ENCODE results near the gene BAIAP2.

Gene BAIAP2

DNA sequence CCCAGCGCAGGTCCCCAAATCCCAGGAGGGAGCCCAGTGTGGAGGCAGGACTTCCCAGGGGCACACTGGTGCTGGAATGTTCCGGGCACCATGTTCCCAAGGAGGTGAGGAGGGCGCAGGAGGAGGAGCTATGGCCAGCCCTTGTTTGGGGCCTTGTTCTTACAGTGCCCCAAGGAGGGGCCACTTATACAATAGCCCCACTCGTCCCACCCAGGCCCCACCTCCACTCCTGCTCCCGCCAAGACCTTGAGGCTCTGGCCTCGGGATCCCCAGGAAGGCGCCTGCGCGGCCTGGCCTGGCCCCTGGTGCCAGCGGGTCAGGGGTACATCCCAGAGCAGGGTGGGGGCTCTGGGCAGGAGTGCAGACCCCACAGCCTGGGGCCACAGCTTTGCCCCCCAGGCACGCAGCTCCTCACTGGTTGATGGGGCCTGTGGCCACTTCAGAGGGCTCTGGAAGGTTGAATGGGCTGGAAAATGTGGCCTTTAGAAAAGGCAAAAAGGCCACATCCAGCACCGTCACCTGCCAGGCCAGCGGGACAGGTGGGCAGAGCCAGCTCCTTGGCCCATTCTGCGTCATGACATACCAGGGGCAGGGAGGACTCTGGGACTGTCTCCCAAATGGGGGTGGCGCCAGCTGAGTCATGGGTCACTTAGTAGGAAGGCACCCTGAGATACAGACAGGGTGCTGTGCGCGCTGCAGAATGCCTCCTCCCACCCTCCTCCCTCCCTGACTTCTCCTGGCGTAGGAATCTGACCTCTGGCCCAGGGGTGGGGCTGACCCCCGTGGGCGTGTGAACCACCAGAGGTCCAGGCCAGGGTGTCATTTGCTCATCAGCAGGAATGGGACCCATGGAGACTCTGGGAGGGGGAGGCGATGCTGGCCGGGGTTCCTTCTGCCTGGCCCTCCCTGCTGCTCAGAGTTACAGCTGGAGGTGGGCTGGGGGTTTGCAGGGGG, 98.1 kb downstream of the BAIAP2 start:
- no peaks in the 10 kb centered on the region for H3K4me1 ChIP-seq (ENCODE audit: control insufficient read depth, insufficient read depth, low read length)
- no peak overlapping the region for H3K4me3 ChIP-seq (ENCODE audit: low read length)
- no peaks in the 10 kb centered on the region for H3K27me3 ChIP-seq (ENCODE audit: control insufficient read depth, insufficient read depth, low read length)
- H3K9ac ChIP-seq (ENCODE audit: low read length): no peak overlapping the region
- H3K27ac ChIP-seq (ENCODE audit: low read depth, low read length): no peak overlapping the region
- no peaks in the 10 kb centered on the region for H3K36me3 ChIP-seq (ENCODE audit: control insufficient read depth, insufficient read depth, low read length)

DNA sequence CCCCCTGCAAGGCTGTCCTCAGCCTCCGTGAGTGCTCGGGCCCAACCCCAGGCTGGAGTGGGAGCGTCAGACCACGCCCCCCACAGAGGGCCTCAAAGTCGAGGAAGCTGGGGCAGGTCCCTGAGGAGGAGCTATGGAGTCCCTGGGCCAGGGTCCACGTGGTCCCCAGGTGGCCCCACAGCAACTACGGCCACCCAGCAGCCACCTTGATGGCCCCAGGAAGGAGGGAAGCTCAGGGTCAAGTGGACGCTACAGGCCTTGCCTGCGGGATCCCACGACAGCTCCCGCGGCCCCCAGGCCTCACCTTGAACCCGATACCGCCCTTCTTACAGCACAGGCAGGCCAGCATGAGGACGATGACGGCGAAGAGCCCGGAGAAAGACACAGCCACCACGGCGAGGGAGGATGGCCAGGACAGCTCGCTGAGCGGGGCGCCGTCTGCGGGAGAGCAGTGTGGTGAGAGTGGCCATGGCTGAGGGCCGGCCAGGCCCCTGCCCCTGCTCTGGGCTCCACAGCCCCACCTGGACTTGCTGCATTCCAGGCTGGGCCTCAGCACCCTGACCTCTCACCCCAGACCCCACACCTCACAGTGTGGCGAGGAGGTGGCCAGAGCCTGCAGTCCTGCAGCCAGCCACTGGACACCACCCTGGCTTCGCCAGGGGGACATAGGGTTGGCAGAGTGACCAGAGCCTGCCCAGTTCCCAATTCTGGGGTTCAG, 99.3 kb downstream of the BAIAP2 start:
- Histone ChIP-seq H3K27ac (ENCODE audit: low read depth, low read length) (no peak overlapping the region), H3K36me3 (ENCODE audit: control insufficient read depth, insufficient read depth, low read length) (no peaks in the 10 kb centered on the region), H3K27me3 (ENCODE audit: control insufficient read depth, insufficient read depth, low read length) (no peaks in the 10 kb centered on the region), H3K4me3 (ENCODE audit: low read length) (no peak overlapping the region), H3K9ac (ENCODE audit: low read length) (no peak overlapping the region), H3K4me1 (ENCODE audit: control insufficient read depth, insufficient read depth, low read length) (no peaks in the 10 kb centered on the region)

DNA sequence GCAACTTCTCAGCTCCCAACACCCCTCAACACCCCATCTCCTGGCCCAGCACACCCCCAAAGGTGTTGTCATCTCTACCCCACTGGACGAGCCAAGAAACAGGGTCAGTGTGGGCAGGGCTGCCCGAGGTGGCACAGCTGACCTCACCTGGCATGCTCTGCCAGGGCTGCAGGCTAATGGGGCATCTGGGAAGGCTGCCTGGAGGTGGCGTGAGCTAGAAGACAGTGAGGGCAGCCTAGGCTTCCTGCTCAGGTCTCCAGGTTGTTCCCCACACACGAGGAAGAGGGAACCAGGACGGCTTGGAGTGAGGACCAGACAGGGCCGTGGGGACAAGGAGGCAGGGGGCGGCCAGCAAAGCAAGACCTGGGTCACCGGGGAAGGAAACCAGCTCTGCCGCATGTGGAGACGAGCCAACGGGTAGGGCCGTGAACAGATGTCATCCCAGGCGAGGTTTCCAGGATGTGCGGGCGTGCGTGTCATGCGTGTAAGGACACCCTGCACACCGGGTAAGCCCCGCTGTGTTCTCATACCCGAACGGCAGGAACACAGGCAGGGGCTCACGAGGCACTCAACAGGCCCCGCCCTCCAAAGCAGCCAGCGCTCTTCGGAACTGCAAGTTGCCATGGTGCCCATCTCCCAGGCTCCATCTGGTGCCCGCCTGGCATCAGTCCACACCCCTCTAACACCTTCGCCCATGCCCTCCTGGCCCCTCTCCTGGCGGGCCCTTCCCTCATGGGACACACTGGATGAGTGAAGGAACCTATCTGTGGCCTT, 100.7 kb downstream of the BAIAP2 start:
- Histone ChIP-seq H3K9ac (ENCODE audit: low read length) (no peak overlapping the region), H3K27ac (ENCODE audit: low read depth, low read length) (no peak overlapping the region), H3K27me3 (ENCODE audit: control insufficient read depth, insufficient read depth, low read length) (no peaks in the 10 kb centered on the region), H3K4me3 (ENCODE audit: low read length) (no peak overlapping the region), H3K4me1 (ENCODE audit: control insufficient read depth, insufficient read depth, low read length) (no peaks in the 10 kb centered on the region), H3K36me3 (ENCODE audit: control insufficient read depth, insufficient read depth, low read length) (no peaks in the 10 kb centered on the region)

DNA sequence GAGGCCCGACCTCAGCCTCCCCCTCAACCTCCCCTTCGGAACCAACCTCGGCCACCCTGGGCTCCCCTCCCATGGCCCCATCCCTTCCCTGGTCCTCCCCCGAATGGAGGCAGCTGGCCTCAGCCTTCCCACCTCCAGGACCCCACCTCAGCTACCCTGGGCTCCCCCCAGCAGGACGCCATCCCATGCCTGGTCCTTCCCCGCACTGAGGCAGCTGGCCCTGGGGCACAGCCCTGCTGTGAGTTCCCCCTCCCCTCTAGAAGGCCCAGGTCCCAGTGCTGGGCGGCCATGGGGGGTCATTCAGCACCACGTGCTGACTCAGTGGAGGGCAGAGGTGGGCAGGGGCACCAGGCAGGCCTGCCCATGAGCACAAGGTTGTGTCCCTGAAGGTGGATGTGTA, 101.4 kb downstream of the BAIAP2 start:
- no peak overlapping the region for H3K9ac ChIP-seq (ENCODE audit: low read length)
- no peaks in the 10 kb centered on the region for H3K36me3 ChIP-seq (ENCODE audit: control insufficient read depth, insufficient read depth, low read length)
- no peak overlapping the region for H3K4me3 ChIP-seq (ENCODE audit: low read length)
- no peak overlapping the region for H3K27ac ChIP-seq (ENCODE audit: low read depth, low read length)
- H3K27me3 ChIP-seq (ENCODE audit: control insufficient read depth, insufficient read depth, low read length): no peaks in the 10 kb centered on the region
- no peaks in the 10 kb centered on the region for H3K4me1 ChIP-seq (ENCODE audit: control insufficient read depth, insufficient read depth, low read length)

DNA sequence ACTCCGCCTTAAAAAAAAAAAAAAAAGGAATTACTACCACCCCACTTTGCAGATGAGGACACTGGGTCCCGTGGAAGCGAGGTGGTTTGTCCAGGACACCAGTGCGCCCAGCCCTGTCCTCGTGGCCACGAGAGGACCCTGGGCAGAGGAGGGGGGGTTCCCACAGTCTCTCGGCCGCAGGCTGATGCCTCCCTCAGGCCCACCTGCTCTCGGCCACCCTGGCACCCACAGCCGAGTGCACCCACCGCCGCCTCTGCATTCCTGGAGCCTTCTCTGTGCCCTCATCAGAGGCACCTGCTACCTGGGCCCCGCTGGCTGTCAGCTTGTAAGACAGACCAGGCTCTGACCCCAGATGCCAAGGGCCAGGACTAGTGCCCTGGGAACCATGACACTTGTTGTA, 102.3 kb downstream of the BAIAP2 start:
- H3K9ac ChIP-seq (ENCODE audit: low read length): no peak overlapping the region
- no peaks in the 10 kb centered on the region for H3K36me3 ChIP-seq (ENCODE audit: control insufficient read depth, insufficient read depth, low read length)
- H3K4me1 ChIP-seq (ENCODE audit: control insufficient read depth, insufficient read depth, low read length): no peaks in the 10 kb centered on the region
- no peaks in the 10 kb centered on the region for H3K27me3 ChIP-seq (ENCODE audit: control insufficient read depth, insufficient read depth, low read length)
- no peak overlapping the region for H3K27ac ChIP-seq (ENCODE audit: low read depth, low read length)
- H3K4me3 ChIP-seq (ENCODE audit: low read length): no peak overlapping the region

DNA sequence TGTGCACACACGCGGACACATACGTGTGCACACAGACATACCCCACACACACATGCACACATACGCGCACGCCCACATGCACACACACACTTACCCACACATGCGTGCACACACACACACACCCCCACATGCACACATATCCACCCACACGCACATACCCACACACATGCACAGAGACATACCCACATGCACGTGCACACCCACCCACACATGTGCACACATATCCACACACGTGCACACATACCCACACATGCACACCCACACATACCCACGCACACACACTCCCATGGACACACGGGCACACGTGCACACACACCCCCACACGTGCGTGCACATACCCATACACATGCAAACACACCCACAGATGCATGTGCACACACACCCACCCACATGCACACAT, 103.1 kb downstream of the BAIAP2 start:
- Histone ChIP-seq H3K9ac (ENCODE audit: low read length) (no peak overlapping the region), H3K36me3 (ENCODE audit: control insufficient read depth, insufficient read depth, low read length) (no peaks in the 10 kb centered on the region), H3K27ac (ENCODE audit: low read depth, low read length) (no peak overlapping the region), H3K27me3 (ENCODE audit: control insufficient read depth, insufficient read depth, low read length) (no peaks in the 10 kb centered on the region), H3K4me3 (ENCODE audit: low read length) (no peak overlapping the region), H3K4me1 (ENCODE audit: control insufficient read depth, insufficient read depth, low read length) (no peaks in the 10 kb centered on the region)

DNA sequence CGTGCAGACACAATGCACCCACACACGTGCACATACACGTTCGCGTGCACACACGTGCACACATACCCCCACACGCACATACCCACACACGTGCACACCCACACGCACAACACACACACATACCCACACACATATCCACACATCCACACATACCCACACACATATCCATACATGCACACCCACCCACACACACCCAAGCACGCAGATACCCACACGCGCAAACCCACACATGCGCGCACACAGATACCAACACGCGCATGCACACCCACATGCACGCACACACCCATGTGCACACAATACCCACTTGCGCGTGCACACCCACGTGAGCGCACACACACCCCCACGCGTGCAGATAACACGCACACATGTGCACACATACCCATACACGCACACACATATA, 103.5 kb downstream of the BAIAP2 start:
- Histone ChIP-seq H3K4me1 (ENCODE audit: control insufficient read depth, insufficient read depth, low read length) (no peaks in the 10 kb centered on the region), H3K27ac (ENCODE audit: low read depth, low read length) (no peak overlapping the region), H3K9ac (ENCODE audit: low read length) (no peak overlapping the region), H3K27me3 (ENCODE audit: control insufficient read depth, insufficient read depth, low read length) (no peaks in the 10 kb centered on the region), H3K4me3 (ENCODE audit: low read length) (no peak overlapping the region), H3K36me3 (ENCODE audit: control insufficient read depth, insufficient read depth, low read length) (no peaks in the 10 kb centered on the region)

DNA sequence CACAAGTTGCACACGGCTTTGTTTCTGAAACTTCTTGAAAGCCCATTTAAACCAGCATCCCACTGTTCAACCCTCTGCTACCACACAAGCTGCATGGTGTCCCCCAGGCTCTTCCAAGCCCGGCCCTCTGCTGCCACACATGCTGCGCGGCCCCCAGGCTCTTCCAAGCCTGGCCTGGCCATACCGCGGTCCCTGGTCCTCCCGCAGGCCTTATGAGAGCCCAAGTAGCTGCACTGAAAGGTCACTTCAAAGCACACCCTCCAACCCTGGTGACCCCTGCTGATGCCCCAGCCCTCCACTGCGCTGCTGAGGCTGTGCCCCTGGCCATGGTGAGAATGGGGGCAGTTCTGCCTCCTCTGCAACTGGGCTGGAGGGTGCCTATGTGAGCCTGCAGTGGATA, 104.5 kb downstream of the BAIAP2 start:
- Histone ChIP-seq H3K36me3 (ENCODE audit: control insufficient read depth, insufficient read depth, low read length) (no peaks in the 10 kb centered on the region), H3K27ac (ENCODE audit: low read depth, low read length) (no peak overlapping the region), H3K9ac (ENCODE audit: low read length) (no peak overlapping the region), H3K27me3 (ENCODE audit: control insufficient read depth, insufficient read depth, low read length) (no peaks in the 10 kb centered on the region), H3K4me3 (ENCODE audit: low read length) (no peak overlapping the region), H3K4me1 (ENCODE audit: control insufficient read depth, insufficient read depth, low read length) (no peaks in the 10 kb centered on the region)

DNA sequence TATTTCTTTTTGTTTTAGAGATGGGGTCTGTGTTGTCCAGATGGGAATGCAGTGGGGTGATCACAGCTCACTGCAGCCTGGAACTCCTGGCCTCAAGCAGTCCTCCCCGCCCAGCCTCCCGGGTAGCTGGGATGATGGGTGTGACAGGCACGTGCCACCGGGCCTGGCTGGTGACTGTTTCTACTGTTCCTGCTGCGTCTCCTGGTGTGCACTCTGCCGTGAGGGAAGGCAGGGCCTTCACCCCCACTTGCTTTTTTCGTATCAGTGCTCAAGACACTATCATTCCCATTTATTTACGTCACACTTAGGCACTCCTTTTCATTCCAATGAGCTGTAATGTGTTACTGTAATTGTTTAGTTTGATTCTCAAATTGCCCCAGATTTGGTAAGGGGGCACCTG, 105.1 kb downstream of the BAIAP2 start:
- no peak overlapping the region for H3K9ac ChIP-seq (ENCODE audit: low read length)
- no peak overlapping the region for H3K4me3 ChIP-seq (ENCODE audit: low read length)
- no peak overlapping the region for H3K27ac ChIP-seq (ENCODE audit: low read depth, low read length)
- no peaks in the 10 kb centered on the region for H3K4me1 ChIP-seq (ENCODE audit: control insufficient read depth, insufficient read depth, low read length)
- H3K36me3 ChIP-seq (ENCODE audit: control insufficient read depth, insufficient read depth, low read length): no peaks in the 10 kb centered on the region
- no peaks in the 10 kb centered on the region for H3K27me3 ChIP-seq (ENCODE audit: control insufficient read depth, insufficient read depth, low read length)

DNA sequence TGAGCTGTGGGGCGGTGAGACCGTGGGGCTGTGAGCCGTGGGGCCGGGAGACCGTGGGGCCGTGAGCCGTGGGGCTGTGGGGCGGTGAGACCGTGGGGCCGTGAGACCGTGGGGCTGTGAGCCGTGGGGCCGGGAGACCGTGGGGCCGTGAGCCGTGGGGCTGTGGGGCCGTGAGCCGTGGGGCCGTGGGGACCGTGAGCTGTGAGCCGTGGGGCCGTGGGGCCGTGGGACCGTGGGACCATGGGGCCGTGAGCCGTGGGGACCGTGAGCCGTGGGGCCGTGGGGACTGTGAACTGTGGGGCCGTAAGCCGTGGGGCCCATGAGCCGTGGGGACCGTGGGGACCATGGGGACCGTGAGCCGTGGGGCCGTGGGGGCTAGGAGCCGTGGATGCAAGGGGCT, 105.7 kb downstream of the BAIAP2 start:
- H3K27ac ChIP-seq (ENCODE audit: low read depth, low read length): no peak overlapping the region

DNA sequence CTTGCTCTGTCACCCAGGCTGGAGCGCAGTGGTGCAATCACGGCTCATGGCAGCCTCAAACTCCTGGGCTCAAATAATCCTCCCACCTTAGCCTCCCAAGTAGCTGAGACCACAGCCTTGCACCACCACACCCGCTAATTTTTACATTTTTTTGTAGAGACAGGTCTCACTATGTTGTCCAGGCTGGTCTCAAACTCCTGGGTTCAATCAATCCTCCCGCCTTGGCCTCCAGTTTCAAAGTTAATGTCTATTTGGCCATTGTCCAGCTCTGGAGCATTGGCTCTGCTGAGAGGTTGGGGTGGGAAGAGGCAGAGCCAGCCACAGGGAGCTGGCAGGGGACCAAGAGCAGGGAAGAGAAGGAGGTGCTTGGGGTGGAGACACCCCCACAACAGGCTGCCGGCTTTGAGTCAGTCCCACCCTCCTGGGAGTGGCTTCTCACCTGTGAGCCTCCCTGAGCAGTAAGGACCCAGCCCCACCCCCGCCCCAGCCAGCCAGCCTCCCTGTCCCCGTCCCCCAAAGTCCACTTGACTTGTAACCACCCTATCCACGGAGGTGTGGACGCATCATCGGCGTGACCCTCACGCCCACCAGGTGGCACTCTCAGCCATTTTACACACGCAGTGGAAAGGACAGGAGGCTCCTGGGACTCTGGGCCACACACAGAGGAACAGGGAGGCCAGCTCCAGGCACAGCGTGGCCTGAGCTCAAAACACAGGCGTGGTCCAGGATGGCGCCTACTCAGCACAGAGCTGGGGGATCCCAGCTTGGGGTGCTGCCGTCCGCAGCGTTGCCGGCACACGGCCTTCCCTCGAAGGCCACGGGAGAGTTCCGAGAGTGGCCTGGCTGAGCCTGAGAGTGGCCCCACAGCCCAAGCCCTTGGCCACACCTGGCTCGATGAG, 107.6 kb downstream of the BAIAP2 start:
- no peak overlapping the region for H3K4me3 ChIP-seq (ENCODE audit: low read length)
- no peak overlapping the region for H3K9ac ChIP-seq (ENCODE audit: low read length)
- H3K36me3 ChIP-seq (ENCODE audit: control insufficient read depth, insufficient read depth, low read length): no peaks in the 10 kb centered on the region
- no peaks in the 10 kb centered on the region for H3K27me3 ChIP-seq (ENCODE audit: control insufficient read depth, insufficient read depth, low read length)
- H3K27ac ChIP-seq (ENCODE audit: low read depth, low read length): no peak overlapping the region
- no peaks in the 10 kb centered on the region for H3K4me1 ChIP-seq (ENCODE audit: control insufficient read depth, insufficient read depth, low read length)

More for the DNA sequence above, 105.7 kb downstream of the BAIAP2 start:
- H3K9ac ChIP-seq (ENCODE audit: low read length): no peak overlapping the region
- no peak overlapping the region for H3K4me3 ChIP-seq (ENCODE audit: low read length)
- H3K27me3 ChIP-seq (ENCODE audit: control insufficient read depth, insufficient read depth, low read length): no peaks in the 10 kb centered on the region
- H3K36me3 ChIP-seq (ENCODE audit: control insufficient read depth, insufficient read depth, low read length): no peaks in the 10 kb centered on the region
- H3K4me1 ChIP-seq (ENCODE audit: control insufficient read depth, insufficient read depth, low read length): no peaks in the 10 kb centered on the region

DNA sequence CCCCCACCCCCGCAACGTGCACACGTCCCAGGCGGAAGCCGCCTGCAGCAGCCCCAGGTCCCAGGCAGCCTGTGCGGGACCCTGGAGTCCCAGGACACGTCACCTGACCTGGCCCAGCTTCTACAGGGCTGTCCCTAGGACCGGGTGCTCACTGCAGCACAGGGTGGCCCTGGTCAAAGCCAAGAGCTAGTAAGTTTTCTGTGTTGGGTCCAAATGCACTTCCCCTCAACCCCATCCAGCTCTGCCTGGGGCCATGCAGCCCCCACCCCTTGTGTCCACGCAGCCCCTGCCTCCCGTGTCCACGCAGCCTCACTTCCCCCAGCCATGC, 108.2 kb downstream of the BAIAP2 start:
- Histone ChIP-seq H3K27ac (ENCODE audit: low read depth, low read length) (no peak overlapping the region), H3K4me1 (ENCODE audit: control insufficient read depth, insufficient read depth, low read length) (no peaks in the 10 kb centered on the region), H3K4me3 (ENCODE audit: low read length) (no peak overlapping the region), H3K36me3 (ENCODE audit: control insufficient read depth, insufficient read depth, low read length) (no peaks in the 10 kb centered on the region), H3K9ac (ENCODE audit: low read length) (no peak overlapping the region), H3K27me3 (ENCODE audit: control insufficient read depth, insufficient read depth, low read length) (no peaks in the 10 kb centered on the region)

All from rectal smooth muscle tissue (tissue), 1 donor.